GM19463 (cell line): ENCODE measurements around the gene ZNF567.
"Not testable (repeated sequence)": the region's sequence is repeated elsewhere in the genome, so short reads cannot be mapped to it uniquely, and the experiment has no call there.

Source experiments
- ATAC-seq: cut with Tn5 transposase; IDR thresholded peaks from one replicate; pipeline ENCODE4 v1.9.1; 2021; ENCODE audit warnings: mild to moderate bottlenecking, moderate library complexity; ENCODE audit not compliant: unreplicated experiment

ZNF567 gene

DNA sequence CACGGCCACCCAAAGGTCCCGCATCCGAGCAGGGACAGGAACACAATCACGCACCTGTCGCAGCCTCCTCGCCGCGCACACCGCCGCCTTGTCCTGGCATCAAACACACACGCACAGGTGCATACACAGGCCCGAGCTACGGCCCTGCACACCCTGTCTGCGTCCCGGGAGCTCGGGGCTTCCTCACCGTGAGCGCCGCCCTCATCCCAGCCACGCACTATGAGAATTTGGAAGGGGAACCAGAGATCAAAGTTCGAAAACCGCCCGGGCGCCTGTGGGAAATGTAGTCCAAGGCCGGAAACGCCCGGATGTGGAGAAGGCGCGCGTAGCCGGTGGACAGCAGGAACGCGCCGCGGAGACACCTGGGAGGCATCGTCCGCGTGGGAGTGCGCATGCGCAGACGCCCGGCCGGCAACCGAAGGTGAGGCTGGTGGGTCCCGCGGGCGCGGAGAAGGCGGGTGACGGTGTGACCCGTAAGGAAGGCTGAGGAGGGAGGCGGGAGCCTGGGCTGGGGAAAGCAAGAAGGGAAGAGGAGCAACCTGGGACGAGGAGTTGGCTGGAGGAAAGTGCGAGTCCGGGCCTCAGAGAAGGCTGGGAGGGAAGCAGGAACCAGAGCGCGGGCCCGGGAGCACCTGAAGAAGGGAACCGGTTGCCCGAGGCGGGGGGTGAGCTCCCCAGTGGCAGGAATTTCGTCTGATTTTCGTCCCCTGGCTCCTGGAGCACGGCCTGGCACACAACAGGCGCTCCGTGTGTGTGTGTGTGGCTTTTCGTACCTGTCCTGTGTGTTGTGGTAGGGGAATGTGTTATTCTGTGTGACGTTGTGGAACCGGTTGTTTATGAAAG is at the start of gene ZNF567:
ZNF567 (plus strand) TSS at position 399 of the 843 bp plus-strand sequence. CDS start 7,256 bp downstream, outside the sequence.
- ATAC-seq = peak; percentile 91

DNA sequence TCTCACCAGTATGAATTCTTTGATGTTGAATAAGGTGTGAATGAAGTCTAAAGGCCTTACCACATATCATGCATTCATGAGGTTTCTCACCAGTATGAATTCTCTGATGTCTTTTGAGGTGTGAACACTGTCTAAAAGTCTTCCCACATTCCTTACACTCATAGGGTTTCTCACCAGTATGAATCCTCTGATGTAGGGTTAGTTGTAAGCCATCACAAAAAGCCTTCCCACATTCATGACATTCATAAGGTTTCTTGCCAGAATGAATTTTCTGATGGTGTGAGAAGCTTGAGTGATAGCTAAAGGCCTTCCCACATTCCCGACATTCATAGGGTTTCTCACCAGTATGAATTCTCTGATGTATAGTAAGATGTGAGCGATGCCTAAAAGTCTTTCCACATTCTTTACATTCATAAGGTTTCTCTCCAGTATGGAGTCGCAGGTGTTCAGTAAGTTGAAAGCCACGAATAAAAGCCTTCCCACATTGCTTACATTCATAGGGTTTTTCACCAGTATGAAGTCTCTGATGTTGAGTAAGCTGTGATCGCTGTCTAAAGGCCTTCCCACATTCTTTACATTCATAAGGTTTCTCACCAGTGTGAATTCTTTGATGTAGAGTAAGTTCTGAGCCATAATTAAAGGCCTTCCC is 48.4 kb upstream of the ZNF567 start:
- no peak for ATAC-seq

DNA sequence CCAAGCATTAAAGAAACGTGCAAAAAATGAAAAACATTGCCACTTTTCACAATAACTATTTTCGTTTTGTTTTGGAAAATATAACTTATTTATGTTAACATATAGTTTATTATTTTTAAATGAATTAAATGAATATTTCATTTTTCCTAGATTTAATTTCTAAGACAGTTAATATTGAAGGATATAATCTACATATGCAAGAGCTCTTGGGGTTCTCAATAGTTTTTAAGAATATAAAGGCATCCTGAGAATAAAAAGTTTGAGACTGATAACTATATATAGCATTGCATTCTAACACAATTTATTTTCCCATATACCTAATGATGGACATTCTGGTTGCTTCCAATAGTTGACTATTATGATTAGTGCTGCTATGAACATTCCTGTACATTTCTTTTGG is 40.7 kb upstream of the ZNF567 start:
- ATAC-seq = no peak

DNA sequence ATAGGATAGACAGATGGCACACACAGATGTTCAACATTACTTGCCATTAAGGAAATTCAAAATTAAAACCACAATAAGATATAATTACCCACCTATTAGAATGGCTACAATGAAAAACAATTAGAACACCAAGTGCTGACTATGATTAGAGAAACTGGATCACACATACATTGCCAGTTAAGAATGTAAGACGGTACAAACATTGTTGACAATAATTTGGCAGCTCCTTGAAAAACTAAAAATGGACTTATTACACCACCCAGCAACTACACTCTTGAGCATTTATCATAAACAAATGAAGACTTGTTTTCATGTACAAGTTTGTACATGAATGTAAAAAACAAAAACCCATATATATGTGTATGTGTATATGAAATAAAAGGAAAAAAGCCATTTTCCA is 34.5 kb upstream of the ZNF567 start:
- ATAC-seq = no peak

DNA sequence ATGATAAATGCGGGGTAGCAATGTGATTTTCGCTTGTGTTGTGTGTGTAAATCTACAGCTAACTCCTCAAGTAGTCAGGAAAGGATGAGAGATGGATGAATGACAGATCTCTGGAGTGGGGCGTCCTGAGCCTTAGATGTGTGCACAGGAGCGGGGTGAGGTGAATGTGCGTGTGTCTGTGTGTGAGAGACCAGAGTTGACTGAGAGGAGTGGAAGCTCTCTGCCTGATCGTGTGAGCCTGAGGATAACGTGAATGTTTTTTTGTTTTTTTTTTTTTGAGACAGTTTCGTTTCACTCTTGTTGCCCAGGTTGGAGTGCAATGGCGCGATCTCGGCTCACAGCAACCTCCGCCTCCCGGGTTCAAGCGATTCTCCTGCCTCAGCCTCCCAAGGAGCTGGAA is 21.6 kb upstream of the ZNF567 start:
- no peak for ATAC-seq

DNA sequence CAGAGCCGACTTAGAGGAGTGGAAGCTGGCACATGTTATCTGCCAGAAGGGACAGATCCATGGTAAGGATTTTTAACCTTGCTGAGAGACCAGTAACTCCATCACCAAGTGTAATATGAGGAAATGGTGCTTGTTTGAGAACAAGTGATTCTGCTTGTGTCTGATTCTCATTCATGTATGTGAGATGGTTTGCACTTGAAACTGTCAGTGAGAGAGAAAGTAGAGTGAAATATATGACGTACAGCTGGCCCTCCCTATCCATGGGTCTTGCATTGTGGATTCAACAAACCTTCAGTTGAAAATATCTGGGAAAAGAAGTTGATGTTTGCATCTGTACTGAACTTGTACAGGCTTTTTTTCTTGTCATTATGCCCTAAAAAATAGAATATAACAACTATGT is 18.8 kb upstream of the ZNF567 start:
- no peak for ATAC-seq

DNA sequence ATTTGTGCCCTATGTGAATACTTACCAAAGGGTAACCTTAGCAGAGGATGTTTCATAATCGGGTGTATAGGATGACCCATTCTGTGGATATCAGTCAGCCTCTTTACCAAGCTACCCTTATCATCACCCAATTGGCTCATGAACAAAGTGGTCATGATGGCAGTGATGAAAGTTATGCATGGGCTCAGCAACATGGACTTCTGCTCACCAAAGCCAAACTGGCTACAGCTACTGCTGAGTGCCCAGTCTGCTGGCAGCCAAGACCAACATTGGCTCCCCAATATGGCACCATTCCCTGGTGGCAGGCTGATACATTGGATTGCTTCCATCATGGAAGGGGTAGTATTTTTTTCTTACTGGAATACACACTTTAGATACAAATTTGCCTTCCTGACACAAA is 15.0 kb upstream of the ZNF567 start:
- ATAC-seq = no peak

DNA sequence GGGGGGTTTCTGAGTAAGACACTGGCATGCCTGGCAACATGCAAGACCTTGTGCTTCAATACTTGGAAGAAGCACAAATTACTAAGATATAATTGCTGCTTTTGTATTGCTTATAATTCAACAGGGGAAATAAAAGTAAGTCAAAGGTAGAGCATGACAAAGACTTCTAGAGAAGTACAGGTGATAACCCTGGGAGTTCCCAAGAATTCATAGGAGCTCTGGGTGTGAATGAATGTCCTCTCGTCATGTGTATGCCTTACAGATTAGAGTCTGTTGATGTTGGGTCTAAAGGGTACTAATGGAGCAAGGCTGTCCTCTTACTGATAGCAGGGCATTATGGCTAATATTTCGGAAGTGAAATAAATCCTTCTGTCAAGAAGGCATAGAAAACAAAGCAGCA is 13.2 kb upstream of the ZNF567 start:
- ATAC-seq = no peak

DNA sequence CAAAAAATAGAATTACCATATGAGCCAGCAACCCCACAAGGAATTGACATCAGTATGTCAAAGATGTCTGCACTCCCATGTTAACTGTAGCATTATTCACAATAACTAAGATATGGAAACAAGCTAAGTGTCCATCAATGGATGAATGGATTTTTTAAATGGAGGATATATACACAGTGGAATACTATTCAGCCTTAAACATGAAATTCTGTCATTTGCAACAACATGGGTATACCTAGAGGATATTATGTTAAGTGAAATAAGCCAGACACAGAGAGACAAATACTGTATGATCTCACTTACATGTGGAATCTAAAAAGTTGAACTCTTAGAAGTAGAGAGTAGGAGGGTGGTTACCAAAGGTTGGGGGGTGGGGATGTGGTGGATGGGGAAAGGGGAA is 8.0 kb upstream of the ZNF567 start:
- no peak for ATAC-seq

DNA sequence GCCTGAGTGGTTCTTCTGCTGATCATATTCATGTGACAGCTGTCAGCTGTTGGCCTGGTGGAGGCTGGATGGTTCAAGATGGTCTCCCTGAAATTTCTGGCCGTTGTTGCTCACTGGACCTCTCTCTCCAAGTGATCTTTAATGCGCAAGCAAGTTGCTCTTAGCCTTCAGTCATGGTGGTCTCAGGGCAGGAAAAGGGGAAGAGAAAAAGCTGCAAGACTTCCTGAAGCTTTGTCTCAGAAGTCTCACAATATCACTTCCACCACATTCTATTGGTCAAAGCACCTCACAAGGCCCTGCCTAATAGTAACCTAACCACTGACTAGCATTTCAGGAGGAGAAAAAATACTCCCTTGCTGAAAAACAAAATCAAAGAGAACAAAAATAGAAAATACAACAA is 1.6 kb upstream of the ZNF567 start:
- no peak for ATAC-seq

DNA sequence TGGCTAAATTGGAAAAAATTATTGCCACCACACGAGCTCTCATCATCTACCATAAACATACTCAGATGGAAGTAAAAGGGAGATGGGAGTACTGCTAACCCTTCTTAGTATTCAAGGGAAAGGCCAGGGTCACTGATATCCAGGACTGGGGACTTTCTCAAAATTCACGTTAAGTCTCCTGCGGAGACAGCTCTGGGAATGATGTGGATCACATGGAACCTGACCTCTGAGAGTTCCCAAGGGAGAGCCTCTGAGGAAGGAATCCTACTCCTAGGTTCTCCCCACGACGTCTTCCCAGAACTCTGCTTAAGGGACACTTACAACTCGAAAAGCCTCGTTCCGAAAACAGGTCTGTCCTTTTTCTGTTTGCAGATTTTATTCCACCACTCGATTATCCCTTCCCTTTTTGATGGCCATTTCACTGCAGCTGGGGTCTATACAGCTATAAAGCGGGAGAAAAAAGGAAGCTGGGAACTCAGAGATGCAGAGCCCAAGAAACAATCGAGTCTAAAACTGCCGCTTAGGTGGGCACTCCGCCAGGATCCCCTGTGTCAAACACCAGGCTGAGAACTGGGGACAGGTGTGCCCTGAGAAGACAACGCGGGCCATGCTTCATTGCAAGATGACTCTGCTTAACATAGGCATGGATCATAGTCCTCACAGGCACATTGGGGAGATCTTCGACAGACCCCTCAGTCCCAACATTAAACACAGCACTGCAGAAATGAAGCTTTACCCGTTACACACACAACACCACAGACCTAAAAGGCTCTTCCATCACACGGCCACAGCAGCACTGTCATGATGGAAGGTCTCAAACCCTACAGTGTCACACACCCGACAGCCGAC is 823 bp upstream of the ZNF567 start:
- no peak for ATAC-seq

DNA sequence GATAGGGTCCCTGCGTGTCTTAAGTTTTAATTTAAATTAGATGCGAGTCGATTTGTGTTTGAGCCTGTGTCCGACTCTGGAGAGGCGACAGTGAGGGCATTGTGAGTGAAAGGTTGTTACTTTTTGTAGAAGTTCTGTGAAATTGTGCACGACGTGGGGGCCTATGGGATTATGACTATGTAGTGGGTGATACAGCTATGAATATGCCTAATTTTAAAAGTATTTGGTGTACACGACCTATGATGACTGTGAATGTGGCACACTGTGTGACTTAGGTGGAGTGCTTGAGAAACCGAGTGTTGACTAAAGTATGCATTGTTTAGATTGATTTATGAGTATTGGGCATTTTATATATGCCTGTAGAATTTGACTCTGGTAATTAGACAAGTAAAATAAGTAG is 646 bp downstream of the ZNF567 start:
- no peak for ATAC-seq

DNA sequence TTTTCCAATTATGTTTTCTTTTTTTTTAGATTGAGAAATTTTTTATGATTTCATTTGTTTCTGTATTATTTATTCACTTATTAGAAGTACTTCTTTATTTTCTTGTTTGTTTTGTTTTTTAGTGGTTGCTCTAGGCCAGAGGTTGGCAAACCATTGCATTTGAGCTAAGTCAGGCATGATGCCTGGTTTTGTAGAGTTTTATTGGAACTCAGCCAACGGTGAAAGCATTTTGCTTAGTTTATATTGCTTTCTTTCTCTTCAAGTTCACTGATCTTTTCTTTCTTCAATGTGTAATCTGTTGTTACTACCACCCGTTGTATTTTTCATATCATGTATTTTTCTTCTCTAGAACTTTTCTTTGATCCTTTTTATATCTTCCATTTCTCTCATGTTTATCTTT is 19.7 kb downstream of the ZNF567 start:
- ATAC-seq = no peak

DNA sequence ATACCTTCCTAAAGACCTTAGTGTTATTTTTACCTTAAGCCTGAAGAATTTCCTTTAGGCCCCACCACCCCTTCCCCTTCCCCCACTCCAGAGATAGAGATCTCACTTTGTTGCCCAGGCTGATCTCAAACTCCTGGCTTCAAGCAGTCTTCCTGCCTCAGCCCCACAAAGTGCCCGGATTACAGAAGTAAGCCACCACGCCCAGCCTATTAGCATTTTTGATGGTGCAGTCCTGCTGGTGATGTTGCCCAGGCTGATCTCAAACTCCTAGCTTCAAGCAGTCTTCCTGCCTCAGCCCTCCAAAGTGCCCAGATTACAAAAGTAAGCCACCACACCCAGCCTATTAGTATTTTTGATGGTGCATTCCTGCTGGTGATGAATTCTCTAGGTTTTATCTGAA is 22.0 kb downstream of the ZNF567 start:
- ATAC-seq = no peak

DNA sequence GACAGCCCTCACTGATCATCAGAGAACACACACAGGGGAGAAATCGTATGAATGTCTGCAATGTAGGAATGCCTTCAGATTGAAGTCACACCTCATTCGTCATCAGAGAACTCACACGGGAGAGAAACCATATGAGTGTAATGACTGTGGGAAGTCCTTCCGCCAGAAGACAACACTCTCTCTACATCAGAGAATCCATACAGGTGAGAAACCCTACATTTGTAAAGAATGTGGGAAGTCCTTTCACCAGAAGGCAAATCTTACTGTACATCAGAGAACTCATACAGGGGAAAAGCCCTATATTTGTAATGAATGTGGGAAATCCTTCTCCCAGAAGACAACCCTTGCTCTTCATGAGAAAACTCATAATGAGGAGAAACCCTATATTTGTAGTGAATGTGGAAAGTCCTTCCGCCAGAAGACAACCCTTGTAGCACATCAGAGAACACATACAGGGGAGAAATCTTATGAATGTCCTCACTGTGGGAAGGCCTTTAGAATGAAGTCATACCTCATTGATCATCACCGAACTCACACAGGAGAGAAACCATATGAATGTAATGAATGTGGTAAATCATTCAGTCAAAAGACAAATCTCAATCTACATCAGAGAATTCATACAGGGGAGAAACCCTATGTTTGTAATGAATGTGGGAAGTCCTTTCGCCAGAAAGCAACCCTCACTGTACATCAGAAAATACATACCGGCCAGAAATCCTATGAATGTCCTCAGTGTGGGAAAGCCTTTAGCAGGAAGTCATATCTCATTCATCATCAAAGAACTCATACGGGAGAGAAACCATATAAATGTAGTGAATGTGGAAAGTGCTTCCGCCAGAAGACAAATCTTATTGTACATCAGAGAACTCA is 32.5 kb downstream of the ZNF567 start:
- ATAC-seq = no peak

DNA sequence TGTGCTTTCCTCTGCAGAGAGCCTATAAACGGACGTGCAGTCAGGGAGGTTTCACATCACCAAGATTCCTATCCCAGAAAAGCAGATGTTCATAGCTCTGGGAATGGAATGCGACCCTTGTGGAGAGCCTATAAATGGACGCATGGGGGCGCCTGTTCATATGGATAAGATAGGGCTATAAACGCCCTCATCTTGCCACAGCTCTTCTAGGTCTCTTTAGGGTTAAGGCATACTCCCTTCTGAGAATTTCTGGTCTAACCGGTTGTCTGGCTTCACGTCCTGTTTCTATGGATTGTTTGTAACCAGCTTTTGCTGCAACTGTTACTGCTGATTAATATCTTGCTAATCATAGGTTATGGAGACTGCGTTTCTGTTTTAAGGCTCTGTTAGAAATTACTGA is 48.8 kb downstream of the ZNF567 start:
- ATAC-seq = not testable (repeated sequence)

DNA sequence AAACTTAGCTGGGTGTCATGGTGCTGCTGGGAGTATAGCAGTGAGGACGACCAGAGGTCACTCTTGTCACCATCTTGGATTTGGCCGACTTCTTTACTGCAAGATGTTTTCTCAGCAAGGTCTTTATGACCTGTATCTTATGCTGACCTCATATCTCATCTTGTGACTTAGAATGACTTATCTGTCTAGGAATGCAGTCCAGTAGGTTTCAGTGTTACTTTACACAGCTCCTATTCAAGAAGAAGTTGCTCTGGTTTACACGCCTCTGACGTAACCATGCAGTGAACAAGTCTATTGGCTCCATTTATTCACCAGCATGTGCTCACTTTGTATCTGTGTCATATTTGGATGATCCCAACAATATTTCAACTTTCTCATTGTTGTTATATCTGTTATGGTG is 58.5 kb downstream of the ZNF567 start:
- ATAC-seq = no peak

DNA sequence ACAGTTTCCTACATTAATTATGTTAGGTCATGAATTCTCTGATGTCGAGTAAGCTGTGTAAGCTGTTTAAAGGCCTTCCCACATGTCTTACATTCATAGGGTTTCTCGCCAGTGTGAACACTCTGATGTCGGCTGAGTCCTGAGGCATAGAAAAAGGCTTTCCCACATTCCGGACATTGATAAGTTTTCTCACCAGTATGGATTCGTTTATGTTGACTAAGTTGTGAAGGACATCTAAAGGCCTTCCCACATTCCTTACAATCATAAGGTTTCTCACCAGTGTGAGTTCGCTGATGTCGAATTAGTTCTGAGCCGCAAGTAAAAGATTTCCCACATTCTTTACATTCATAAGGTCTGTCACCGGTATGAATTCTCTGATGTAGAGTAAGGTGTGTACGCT is 60.3 kb downstream of the ZNF567 start:
- ATAC-seq = no peak

DNA sequence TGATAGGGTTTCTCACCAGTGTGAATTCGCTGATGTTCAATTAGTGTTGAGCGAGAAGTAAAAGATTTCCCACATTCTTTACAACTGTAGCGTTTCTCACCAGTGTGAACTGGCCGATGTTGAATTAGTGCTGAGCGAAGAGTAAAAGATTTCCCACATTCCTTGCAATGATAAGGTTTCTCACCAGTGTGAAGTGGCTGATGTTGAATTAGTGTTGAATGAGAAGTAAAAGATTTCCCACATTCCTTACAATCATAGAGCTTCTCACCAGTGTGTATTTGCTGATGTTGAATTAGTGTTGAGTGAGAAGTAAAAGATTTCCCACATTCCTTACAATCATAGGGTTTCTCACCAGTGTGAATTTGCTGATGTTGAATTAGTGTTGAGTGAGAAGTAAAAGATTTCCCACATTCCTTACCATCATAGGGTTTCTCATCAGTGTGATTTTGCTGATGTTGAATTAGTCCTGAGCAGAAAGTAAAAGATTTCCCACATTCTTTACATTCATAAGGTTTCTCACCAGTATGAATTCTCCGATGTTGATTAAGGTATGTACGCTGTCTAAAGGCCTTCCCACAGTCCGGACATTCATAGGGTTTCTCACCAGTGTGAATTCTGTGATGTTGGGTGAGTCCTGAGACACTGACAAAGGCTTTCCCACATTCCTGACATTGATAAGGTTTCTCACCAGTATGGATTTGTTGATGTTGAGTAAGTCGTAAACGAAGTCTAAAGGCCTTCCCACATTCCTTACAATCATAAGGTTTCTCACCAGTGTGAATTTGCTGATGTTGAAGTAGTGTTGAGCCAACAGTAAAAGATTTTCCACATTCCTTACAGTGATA is 61.2 kb downstream of the ZNF567 start:
- ATAC-seq = no peak

DNA sequence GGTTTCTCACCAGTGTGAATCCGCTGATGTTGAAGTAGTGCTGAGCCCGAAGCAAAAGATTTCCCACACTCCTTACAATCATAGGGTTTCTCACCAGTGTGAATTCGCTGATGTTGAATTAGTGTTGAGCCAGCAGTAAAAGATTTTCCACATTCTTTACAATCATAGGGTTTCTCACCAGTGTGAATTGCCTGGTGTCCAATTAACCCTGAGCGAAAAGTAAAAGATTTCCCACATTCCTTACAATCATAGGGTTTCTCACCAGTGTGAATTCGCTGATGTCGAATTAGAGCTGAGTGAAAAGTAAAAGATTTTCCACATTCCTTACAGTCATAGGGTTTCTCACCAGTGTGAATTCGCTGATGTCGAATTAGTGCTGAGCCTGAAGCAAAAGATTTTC is 62.2 kb downstream of the ZNF567 start:
- ATAC-seq = not testable (repeated sequence)
